HG03354 (cell line): ENCODE data around the gene SLC50A1.

ENCODE experiments used
- ATAC-seq: cut with Tn5 transposase; IDR thresholded peaks from one replicate; pipeline ENCODE4 v1.9.1; 2021; ENCODE audit warnings: mild to moderate bottlenecking; ENCODE audit not compliant: unreplicated experiment, poor library complexity, severe bottlenecking

The SLC50A1 gene

GRCh38 chr1:155135415-155136028 is at the start of gene SLC50A1:
TSS of gene SLC50A1 (plus strand) at chr1:155135852. CDS start at chr1:155135912, 60 bp downstream.
- peak; percentile 76 for ATAC-seq

DNA sequence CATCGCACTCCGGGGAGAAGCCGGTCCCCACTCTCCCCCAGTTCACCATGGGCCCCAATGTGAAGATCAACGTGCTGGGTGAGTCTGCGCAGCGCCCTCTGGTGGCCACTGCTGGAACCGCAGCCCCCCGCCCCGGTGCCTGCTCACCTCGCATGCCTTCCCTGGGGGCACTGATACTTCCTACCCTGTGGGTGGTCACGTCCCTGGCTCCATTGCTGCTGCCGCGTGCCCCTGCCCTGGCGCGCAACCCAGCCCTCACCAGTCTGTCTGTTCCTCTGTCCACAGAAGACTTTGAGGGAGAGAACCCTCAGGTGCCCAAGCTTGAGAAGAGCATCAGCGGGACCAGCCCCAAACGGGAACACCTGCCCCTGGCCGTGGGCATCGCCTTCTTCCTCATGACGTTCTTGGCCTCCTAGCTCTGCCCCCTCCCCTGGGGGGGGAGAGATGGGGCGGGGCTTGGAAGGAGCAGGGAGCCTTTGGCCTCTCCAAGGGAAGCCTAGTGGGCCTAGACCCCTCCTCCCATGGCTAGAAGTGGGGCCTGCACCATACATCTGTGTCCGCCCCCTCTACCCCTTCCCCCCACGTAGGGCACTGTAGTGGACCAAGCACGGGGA is 49.4 kb upstream of the SLC50A1 start:
- no peak for ATAC-seq

DNA sequence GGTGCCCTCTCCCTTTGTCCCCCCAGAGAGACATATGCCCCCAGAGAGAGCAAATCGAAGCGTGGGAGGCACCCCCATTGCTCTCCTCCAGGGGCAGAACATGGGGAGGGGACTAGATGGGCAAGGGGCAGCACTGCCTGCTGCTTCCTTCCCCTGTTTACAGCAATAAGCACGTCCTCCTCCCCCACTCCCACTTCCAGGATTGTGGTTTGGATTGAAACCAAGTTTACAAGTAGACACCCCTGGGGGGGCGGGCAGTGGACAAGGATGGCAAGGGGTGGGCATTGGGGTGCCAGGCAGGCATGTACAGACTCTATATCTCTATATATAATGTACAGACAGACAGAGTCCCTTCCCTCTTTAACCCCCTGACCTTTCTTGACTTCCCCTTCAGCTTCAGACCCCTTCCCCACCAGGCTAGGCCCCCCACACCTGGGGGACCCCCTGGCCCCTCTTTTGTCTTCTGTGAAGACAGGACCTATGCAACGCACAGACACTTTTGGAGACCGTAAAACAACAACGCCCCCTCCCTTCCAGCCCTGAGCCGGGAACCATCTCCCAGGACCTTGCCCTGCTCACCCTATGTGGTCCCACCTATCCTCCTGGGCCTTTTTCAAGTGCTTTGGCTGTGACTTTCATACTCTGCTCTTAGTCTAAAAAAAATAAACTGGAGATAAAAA is 48.7 kb upstream of the SLC50A1 start:
- no peak for ATAC-seq

DNA sequence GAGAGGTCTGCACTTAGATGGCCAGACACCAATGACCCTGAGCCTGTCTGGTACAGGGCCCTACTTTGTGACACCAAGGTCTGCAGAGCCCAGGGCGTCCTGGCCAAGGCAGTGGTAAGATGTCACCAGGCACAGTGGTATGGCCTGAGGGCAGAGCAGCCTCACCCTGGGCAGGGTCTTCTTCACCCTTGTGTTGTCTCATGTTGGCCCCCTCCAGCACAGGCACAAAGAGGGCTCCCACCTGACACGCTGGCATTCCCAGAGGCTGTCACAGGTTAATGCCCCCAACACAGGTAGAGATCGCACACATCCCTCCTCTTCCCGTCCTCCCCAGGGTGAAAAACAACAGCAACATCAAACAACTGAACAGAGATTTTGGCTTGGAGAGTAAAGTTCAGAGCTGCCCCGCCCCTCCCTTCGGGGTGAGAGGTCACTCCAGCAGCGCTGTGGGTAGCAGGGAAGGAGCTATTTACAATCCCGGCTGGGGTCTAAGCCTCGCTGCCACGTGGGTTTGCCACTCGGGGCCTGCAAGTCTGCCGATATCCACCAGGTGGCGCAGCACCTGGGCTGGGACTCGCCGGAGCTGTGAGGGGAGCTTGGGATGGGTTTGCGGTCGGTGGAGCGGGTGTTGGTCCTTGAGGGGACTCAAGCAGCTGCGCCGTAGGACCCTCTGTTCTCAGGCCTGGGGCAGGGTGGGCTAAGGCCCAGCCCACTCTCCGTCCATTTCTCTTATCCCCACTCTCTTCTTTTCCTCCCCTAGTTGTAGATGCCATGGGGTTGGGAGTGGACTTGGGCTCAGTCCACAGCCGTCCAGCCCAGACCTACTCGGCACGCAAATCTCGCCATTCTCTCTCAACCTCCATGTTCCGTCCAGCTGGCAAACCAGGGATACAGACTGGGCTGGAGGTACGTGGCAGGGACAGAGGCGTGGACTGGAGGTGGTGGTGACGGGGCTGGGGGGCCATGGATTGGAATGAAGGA is 44.3 kb upstream of the SLC50A1 start:
- ATAC-seq: no peak

DNA sequence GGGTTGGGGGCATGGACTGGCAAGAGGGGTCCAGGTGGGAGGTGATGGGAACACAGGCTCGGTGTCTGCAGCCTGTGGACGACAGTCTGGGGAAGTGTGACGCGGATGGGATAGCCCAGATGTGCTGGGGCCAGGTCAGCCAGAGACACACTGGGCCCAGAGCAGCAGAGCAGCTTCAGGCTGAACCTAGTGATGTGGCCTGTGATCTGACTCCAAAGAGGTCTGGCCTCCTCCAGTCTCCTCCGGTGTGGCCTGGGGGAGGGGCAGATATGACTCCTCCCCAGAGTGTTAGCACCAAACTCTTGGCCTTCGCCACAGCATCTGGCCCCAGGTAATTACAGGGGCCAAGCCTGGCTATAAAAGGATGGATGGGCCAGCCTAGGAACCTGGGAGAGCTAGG is 43.5 kb upstream of the SLC50A1 start:
- ATAC-seq: no peak

GRCh38 chr1:155092641-155093040 is 43.0 kb upstream of the SLC50A1 start:
- no peak for ATAC-seq

GRCh38 chr1:155093911-155094621 is 41.6 kb upstream of the SLC50A1 start:
- no peak for ATAC-seq

GRCh38 chr1:155094622-155094948 is 41.1 kb upstream of the SLC50A1 start:
- no peak for ATAC-seq

GRCh38 chr1:155099331-155099730 is 36.3 kb upstream of the SLC50A1 start:
- ATAC-seq: no peak

DNA sequence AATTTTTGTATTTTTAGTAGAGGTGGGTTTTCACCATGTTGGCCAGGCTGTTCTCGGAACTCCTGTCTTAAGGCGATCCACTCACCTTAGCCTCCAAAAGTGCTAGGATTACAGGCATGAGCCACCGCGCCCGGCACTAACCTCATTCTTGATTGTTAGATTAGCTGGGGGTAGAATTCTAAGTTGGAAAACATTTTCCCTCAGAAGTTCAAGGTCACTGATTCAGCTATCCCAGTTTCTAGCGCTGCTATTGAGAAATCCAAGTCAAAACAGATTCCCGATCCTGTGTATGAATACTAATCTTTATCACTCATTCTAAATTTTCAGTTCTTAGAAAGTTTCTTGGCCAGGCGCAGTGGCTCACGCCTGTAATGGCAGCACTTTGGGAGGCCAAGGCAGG is 32.3 kb upstream of the SLC50A1 start:
- ATAC-seq: no peak

DNA sequence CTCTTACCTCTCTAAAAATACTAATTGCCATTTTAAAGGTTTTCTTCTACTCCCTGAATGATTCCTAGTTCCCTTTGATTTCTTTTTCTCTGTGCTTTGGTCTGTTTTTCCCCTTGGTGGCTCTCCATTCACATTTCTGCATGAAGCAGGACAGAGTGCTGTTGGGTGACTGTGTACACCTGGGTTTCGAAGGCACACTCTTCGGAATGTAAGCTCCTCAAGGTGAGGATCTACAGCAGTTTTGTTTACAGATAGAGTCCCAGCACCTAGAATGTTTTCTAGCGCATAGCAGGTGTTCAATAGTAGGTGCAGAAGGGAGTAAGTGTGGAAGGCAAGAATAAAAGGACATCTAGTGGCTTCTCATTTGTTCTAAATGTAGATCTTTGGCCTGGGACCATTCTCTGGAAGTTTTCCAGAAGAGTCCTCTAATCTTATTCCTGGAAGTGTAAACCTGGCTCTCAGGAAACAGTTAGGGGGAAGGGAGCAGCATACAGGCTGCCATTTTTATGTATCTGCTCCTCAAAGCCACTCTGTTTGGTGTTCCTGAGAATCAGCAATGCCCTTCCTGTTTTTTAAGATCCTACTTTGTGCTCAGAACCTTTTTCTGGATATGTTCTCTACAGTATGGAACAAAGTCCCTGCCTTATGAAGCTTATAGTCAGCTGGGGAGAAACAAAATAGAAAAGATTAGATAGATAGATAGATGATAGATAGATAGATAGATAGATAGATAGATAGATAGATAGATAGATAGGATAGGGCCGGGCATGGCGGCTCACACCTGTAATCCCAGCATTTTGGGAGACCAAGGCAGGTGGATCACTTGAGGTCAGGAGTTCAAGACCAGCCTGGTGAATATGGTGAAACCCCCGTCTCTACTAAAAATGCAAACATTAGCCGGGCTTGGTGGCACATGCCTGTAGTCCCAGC is 30.8 kb upstream of the SLC50A1 start:
- ATAC-seq: no peak

- ATAC-seq: no peak
These were observed 30.0 kb upstream of the SLC50A1 start for GRCh38 chr1:155105604-155106011.

GRCh38 chr1:155106862-155107261 is 28.8 kb upstream of the SLC50A1 start:
- ATAC-seq: no peak

- no peak for ATAC-seq
These were observed 28.1 kb upstream of the SLC50A1 start for GRCh38 chr1:155107309-155108264.

DNA sequence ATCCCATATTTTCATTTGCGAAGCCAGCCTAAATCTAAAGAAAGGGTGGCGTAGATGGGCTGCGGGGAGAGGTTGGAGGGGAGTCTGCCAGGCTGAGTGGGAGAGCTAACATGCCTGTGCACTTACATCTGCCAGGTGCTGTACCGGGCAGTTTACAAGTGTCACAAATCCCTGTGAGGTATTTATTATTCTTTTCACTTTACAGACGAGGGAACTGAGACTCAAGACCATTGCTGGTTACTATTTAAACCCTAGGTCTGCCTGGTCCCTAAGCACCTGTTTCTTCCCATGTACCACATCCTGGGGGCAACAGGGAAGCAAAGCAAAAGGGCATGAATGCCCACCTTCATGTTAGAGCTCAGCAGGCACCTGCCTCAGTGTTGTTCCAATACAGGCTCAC is 27.4 kb upstream of the SLC50A1 start:
- no peak for ATAC-seq

- ATAC-seq: no peak
These were observed 25.3 kb upstream of the SLC50A1 start for GRCh38 chr1:155110381-155110780.

DNA sequence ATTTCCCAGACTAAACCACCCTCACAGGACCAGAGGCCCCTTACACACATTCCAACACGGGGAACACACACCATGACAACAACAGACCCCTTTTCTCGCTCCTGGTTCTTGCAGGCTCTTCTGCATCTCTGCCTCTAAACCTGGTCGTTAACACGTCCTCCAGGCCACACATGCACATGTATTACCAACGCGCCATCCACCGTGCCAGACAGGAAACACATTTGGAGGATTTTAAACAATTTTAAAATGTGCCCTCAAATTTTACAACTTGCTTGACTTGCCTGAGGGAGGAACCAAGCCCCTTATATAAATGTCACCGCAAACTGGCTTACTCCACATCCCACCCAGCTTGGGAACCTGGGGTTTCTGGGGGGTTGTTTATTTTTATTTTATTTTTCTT is 24.8 kb upstream of the SLC50A1 start:
- no peak for ATAC-seq
